Measurements from ENCODE around the gene MSANTD2.
"Not testable (repeated sequence)": the region's sequence is repeated elsewhere in the genome, so short reads cannot be mapped to it uniquely, and the experiment has no call there.

The MSANTD2 gene

DNA sequence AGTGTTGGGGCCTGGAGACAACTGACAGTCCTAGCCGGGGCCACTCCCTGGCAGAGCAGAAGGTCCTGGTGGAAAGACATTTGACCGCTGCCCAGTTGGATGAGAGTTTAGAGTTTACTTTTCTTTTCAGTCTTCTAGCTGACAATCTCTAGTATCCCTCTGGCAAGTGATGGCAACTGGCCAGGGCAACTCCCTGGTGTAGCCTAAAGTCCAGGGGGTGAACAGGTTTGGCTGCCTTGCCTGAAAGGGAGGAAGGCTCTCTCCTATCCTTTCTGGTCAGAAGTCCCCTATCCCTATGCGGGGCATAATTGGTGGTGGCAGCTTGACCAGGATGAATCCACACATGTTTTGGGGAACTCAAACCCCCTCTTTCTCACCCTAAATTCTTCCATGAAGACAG lies 16.8 kb upstream of the MSANTD2 start:
- DNase-seq: no peak

DNA sequence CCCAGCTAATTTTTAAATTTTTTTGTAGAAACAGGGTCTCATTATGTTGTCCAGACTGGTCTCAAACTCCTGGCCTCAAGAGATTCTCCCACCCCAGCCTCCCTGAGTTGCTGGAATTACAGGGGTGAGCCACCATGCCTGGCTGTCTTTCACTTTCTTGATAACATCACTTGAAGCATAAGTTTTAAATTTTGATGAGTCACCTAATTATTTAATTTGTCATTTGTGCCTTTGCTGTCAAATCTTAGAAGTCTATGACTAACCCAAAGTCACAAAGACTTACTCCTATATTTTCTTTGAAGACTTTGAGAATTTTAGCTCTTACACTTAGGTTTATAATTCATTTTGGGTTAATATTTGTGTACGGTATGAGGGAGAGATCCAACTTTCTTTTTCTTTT lies 14.5 kb upstream of the MSANTD2 start:
- no peak for DNase-seq

DNA sequence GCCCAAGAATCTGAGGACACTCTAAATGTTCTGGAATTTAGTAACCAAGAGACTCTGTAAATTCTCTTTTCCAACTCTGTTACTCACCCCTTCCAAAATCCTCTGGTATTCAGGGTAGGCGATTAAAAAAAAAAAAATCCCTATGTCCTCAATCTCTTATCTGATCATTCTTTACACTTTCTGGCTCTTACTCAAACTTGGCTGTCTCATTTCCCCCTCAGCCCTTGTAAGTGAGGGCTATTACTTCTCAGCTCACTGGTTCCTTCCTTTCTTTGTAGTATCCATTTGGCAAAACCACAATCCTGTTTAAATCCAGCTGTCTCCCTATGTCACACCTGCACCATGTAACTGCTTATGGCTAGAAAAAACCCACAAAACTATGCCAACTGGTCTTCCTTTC lies 12.7 kb upstream of the MSANTD2 start:
- DNase-seq: no peak

DNA sequence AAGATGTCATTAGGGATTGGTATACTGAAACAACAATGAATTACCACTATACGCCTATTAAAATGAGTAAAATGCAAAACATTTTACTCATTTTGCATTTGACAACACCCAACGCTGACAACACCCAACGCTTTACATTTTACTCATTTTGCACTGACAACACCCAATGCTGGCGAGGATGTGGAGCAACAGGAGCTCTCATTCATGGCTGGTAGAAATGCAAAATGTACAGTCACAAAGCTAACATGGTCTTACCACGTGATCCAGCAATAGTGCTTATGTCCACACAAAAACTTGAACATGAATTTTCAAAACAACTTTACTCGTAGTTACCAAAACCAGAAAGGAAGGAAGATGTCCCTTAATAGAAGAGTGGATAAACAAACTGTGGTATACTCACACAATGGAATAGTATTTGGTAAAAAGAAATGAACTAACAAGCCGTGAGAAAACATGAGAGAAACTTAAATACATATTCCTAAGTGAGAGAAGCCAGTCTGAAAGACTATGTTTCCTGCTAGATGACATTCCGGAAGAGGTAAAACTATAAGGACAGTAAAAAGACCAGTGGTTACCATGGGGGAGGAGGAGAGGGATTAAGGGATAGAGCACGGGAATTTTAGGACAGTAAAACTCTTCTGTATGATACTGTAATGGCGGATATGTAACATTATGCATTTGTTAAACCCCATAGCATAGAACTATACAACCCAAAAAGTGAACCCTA lies 11.4 kb upstream of the MSANTD2 start:
- no peak for DNase-seq

DNA sequence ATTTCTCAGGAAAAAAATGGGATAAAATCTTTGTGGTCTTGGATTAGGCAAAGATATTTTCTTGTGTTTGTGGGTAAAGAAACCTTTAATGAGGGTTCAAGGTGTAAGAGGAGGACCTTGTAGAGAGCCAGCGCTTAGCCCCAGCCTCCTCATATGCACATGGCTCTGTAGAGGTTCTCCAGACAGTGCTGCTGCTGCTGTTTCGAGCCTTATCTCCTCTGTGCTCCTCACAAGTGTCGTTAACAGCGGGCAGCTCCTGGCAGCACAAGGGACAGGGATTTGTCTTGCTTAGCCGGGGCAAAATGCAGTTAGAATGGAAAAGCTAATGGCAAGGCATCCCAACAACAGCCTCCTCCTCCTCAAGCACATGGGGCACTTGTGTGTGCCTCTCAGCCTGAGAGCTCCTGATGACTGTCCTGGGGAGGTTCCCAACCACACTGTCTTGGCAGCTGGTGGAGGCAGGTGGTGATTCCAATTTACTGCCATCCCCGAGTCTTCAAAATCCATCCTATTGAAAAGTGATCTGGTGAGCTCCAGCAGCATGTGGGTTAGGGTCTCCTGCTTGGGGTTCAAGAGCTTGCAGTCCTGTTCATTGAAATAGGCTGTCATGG lies 7.6 kb upstream of the MSANTD2 start:
- no peak for DNase-seq

DNA sequence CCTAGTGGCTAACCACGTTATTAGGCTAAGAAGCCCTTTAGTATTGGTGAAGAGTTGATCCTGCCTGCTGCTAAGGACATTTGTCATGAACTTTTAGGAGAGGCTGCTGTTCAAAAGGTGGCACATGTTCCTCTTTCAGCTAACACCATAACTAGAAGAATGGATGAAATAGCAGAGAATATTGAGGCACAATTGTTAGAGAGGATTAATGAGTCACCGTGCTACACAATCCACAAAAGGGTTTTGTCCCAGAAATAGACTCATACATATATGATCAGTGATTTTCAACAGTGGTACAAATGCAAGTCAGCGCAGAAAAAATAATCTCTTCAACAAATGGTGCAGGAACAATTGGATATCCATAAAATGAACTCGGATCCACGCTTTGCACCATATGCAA lies 7.0 kb upstream of the MSANTD2 start:
- no peak for DNase-seq

DNA sequence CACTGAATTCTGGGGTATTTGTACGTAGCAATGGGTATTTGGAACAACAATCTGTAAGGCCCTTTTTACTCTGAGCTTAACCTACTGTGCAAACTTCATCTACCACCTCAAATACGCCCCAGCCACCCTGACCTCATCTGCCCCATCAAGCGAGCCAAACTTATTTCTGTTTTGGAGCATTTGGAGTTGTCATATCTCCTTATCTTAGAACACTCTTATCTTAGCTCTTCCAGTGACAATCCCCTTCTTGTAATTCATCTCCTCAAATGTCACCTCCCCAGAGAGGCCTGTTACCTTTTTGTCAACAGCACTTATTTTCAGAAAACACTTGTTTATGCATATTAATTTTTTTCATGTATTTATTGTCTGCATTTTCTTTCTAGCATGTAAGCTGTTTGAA lies 4.7 kb upstream of the MSANTD2 start:
- no peak for DNase-seq

DNA sequence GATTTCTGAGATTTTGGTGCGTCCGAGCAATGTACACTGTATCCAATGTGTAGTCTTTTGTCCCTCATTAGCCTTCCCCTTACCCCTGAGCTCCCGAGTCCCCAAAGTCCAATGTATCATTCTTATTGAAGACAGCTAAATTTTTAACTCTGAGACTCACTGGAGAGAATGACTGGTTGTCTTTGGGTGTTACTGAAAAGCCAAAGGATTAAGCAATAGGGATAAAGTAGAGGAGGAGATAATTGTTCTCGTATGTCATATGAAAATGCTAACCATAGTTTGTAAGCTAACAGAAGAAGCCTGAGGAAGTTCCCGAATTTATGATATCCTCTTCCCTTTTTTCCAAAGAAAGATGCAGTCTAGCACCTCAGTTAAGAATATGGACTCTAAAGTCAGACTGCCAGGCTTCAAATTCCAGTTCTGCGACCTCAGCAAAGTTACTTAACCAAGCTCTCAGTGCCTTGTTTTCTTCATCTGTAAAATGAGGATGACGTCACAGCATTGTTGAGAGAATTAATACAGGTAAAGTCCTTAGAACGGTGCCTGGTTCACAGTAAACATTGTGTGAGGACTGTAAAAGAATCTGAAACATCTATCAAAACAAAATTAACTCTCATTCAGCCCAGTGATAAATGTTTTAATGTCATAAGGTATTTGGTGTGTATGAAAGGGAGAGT lies 1.6 kb upstream of the MSANTD2 start:
- no peak for DNase-seq

DNA sequence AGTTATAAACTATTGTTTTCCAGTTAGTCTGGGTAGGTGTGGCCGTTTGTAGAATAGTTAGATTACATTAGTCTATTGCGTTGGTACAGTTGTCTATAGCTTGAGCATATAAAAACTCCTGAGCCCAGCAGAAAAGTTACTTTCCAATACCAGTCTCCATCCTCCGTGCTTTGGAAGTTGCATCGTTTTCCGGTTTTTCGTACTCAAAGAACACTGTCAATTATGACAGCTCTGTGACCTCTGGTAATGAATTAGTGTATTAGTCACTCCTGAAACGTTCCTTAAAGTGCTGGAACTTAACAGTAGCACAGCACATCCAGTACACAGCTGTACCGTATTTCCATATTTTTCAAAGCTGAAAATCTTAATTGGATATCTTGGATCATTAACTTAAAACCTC lies 808 bp upstream of the MSANTD2 start:
- DNase-seq: no peak

DNA sequence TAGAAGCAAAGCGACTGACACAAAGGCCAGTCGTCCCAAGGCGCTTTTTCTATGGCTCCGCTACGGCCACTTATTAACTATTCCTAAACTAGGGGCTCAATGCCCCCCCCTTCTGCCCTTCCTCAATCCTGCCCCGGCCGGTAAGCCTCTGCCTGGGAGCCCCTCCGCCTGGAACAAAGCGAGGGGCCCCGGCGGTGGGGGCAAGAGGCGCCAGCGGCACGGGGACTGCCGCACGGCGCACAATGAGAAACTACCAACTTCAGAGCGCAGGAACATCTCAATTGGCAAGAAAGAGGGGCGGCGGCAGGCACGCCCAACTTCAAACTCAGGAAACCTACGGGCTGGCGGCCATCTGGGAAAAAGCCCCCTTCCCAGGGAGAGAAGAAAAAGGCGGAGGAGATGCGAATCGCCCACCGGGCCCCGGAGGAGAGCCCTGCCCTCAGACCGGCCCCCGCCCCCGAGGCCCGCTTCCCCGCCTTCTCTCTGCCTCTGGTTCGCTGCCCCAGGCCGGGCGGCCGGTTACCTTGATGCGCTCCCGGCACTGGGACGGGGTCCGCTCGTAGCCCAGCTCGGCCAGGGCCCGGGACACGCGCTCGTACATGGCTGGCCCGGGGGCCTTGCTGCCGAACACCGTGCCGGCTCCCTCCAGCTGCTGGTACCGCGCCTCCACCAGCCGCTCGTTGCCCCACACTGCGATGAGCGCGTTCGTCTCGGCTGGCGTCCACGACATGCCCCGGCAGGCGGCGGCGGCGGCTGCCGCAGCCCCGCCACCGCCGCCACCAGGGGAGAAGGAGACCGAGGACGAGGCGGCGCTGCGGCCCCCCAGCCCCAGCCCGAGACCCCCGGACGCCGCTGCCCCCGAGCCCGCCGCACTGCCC lies 619 bp downstream of the MSANTD2 start:
- peak; percentile 51 for DNase-seq

DNA sequence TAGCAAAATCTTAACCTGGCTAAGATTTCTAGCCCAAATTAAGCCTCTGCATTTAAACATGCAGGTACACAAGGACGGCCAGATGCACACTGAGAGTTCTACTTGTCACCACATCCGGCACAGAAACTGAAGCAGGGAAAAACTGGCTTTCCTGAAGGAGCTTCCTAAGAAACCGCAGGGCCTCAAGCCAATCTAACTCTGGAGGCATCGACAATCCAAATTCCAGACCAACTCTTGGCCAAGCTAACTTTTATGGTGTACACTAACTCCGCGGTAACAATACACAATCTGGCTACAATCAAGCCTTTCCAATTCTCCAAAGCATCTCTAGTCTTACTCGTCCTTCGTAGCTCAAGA lies 1.2 kb downstream of the MSANTD2 start:
- DNase-seq: no peak

DNA sequence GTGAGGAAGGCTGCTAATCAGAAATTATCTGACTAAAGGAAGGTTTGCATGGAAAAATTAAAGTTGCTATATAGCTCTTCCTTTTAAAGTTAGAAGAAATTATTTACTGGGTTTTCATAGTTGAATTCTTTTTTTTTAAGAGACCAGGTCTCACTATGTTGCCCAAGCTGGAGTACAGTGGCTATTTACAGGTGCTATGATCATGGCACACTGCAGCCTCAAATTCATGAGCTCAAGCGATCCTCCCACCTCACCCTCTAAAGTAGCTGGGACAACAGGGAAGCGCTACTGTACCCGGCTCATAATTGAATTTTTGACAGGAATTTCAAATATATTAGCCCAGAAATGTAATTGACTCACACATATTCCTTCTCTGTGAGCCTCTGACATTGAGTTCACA lies 3.9 kb downstream of the MSANTD2 start:
- DNase-seq: no peak

DNA sequence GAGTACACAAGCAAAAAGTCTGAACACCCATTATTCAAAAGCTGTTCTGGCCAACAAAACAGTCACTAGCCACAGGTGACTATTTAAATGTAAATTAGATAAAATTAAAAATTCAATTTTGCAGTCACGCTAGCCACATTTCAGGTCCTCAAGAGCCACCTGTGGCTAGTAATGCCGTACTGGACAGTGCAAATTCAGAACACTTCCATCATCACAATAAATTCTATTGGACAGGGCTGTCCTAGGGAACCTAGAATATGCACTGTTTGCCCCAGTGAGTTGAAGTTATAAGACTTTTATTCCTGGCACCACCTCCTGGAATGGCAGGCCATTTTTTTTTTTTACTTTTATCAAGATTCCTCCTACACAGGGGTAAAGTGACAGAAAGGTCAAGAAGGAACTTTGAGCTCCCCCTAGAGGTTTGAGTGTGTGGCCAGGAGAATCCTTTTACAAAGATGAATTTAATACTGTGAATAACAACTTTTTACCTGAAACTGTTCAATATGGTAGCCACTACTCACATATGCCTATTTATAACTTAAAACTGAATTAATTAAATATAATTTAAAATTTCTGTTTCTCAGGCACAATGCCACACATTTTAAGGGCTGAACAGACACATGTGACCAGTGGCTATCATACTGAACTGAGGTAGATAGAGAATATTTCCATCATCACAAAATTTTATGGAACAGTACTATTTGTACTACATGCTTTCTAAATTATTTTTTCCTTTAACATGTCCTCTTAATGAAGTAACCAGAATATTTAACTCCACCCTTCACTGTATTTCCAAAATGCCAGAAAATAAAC lies 6.5 kb downstream of the MSANTD2 start:
- peak; percentile 44 for DNase-seq

DNA sequence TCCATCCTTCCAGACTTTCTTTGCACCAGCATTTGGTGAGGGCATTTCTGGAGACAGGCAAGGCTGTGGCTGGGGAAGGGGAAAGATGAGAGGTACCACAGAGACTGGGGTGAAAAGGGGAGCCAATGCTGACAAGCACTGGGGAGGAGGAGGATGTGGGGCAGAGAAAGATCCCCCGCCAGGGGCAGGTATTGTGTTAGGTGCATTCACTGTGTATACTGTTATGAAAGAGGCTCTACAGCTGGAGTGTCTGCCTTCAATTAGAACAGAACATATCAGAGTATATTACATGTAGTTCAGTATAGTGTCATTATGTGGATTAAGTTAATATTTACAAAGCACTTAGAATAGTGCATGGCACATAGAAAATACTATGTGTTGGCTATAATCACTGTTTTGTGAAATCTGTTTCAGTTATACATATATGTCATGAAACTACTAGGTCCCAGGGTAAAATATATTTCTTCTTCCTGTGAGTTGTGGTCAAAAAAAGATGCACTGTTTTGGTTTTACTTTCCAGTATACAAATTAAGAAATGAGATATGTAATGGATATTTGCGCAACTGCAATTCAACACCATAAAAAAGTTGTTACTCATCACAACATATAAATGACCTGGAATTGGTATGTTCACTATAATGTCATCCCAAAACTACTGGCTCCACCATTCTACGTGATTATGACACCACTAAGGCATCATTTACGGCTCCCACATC lies 8.4 kb downstream of the MSANTD2 start:
- DNase-seq: no peak

DNA sequence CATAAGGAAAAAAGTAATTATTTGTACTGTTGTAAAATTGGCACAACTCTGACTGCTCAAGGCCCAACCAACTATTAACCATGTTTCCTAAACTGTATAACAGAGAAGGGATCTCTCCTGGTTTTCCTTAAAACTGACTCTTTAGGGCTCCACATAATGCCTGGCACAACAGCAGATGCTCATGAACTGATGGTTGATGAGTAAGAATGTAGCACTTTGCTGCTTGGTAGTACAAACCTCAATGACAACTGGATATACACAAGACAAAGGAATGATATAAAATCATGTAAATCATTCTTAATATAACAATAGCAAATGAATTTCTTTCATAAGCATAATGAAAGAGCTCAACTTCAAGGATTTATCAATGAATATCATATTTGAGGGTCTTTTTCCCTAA lies 11.7 kb downstream of the MSANTD2 start:
- no peak for DNase-seq

DNA sequence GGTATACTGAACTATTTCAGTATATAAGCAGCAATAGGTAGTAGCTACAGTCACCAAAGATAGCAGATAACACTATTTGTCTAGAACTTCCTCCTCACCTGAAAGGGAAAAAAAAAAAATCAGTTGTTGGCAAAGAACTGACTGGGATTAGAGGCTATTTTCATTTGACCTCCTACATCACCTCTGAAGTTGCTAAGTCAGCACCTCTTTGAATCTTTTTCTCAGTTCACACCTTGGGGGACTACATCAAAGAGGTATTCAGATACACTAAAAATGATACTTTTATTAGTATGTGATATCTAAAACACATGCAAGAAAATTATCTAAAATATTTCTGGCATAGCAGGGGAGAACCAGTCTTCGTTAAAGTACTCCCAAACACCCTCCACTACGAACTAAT lies 16.2 kb downstream of the MSANTD2 start:
- DNase-seq: no peak

DNA sequence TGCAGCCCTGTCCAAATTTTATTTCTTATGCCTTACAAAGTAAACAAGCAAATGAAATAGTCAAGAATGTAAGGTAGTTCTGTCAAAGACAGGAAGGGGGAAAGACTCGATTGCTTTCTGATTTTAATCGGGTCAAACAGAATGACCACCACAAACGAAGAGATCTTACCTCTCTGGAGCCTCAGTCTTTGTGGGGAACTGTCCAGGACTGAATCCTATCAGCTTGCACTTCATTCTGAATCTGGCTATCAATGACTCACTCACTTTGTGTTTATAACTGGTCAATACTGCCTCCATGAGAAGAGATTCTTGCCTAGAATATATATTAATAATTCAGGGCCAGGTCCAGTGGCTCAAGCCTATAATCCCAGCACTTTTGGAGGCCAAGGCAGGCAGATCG lies 17.2 kb downstream of the MSANTD2 start:
- no peak for DNase-seq

DNA sequence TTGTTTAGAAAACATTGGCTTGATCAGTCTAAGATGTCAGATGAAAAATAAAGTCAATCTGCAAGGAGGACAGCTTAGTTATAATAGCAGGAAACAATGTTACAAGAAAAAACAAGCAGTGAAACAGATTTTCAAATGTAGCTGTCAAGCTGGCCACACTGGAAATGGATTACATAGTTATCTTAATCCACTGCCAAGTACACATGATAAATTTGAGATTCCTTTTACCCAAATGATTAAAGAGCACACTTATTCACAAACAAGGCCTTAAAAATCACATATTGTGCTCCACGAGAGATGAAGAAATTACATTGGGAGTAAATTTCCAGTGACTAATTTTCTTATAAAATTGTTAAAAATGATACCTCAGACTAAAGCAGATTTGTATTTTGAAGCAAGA lies 20.6 kb downstream of the MSANTD2 start:
- DNase-seq: no peak

DNA sequence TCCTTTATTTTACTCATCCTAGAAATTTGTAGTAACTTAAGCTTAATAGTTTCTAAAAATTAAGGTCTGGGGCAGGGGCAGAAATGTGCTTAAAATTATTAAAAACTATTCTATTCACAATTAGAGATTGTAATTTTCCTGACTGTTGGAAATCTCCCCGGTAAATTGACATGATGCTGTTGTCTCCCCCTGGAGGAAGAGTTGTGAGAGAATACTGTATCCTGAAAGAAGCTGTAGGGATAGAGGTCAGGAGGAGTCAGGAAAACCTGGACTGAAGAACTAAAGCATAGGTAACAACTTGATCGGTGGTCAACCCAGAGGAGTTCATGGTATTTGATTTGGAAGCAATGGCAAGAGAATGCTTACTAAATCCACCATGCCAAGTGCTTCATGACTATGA lies 21.9 kb downstream of the MSANTD2 start:
- DNase-seq: no peak

DNA sequence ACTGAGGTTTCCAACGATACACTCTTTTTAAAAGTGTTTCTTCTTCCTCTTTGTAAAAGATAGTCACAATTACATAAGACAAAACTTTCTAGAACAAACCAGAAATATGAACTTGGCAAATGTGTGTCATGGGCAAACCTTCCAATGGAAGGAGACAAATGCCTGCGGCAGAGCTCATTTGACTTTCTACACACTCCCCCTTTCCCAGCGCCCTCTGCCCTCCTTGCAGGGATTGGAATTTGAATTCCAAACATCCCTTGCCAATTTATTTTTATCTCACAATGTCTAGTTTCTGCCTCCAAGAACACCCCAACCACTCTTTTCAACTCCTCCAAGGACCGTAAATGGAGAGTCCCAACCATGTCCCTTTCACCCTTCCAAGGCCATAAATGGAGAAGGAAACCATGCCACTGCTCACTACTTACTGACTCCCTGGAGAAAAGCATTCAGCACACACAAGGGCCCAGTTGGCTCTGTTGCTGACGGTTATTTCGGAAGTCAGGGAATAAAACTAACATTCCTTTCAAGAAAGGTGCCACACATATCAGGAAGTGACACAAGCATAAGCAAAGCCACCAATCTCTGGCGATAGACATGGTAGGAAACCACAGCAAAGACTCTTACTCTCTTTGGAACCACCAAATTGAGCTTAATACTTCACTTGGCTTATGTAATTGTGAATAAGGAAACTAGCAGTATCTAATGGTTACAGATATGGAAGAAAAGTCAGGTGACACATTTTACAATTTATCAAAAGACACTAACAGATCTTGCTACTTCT lies 23.2 kb downstream of the MSANTD2 start:
- no peak for DNase-seq

DNA sequence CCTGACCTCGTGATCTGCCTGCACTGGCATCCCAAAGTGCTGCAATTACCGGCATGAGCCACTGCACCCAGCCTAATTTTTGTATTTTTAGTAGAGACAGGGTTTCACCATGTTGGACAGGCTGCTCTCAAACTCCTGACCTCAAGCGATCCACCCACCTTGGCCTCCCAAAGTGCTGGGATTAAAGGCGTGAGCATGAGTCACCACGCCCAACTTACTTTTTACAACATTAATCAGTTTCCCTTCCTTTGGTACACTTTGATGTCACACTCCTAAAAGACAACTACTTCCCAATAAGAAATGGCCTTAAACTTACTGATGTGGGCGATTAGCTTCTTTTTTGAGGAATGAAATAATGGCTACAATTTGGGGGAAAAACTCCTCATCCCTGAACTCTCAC lies 29.2 kb downstream of the MSANTD2 start:
- DNase-seq: not testable (repeated sequence)
